Effector CD4-positive, alpha-beta T cell (primary cell): Measurements from ENCODE around the gene KICS2.
A peak's percentile ranks its signal among the peaks of the same experiment; 100 is the strongest.
"Not testable (repeated sequence)": the region's sequence is repeated elsewhere in the genome, so short reads cannot be mapped to it uniquely, and the experiment has no call there.

Experiments
- DNase-seq: peaks from one replicate; pipeline ENCODE4 v3.0.0-alpha.2; 2020
- total RNA-seq: gene quantifications from one replicate; lab custom pipeline; 2026; lab: John Stamatoyannopoulos, UW

Gene KICS2
- 24.2 reads per million, percentile 51 among the genes with 10 or more reads in this experiment for total RNA-seq

GRCh38 chr12:64222009-64222765 is at the start of gene KICS2:
TSS of gene KICS2 (minus strand) at chr12:64222296. CDS start at chr12:64222237, 59 bp downstream.
- peak; percentile 83 for DNase-seq

- DNase-seq: no peak
Observed at GRCh38 chr12:64270411-64270810, 48.3 kb upstream of the KICS2 start.

- no peak for DNase-seq
Observed at GRCh38 chr12:64269161-64269560, 47.1 kb upstream of the KICS2 start.

GRCh38 chr12:64268409-64268808 is 46.3 kb upstream of the KICS2 start:
- no peak for DNase-seq

GRCh38 chr12:64265839-64266238 is 43.7 kb upstream of the KICS2 start:
- DNase-seq: no peak

GRCh38 chr12:64261813-64262212 is 39.7 kb upstream of the KICS2 start:
- no peak for DNase-seq

GRCh38 chr12:64258576-64258975 is 36.5 kb upstream of the KICS2 start:
- DNase-seq: no peak

GRCh38 chr12:64256166-64256800 is 34.2 kb upstream of the KICS2 start:
- no peak for DNase-seq

- DNase-seq: no peak
Observed at GRCh38 chr12:64255249-64255648, 33.2 kb upstream of the KICS2 start.

- no peak for DNase-seq
Observed at GRCh38 chr12:64253356-64253755, 31.3 kb upstream of the KICS2 start.

GRCh38 chr12:64252681-64253080 is 30.6 kb upstream of the KICS2 start:
- no peak for DNase-seq

- no peak for DNase-seq
Observed at GRCh38 chr12:64243809-64244208, 21.7 kb upstream of the KICS2 start.

GRCh38 chr12:64240781-64241180 is 18.7 kb upstream of the KICS2 start:
- no peak for DNase-seq

GRCh38 chr12:64237382-64237781 is 15.3 kb upstream of the KICS2 start:
- DNase-seq: no peak

GRCh38 chr12:64236549-64236948 is 14.5 kb upstream of the KICS2 start:
- DNase-seq: no peak

- DNase-seq: no peak
Observed at GRCh38 chr12:64232196-64232595, 10.1 kb upstream of the KICS2 start.

- DNase-seq: no peak
Observed at GRCh38 chr12:64229796-64230195, 7.7 kb upstream of the KICS2 start.

- no peak for DNase-seq
Observed at GRCh38 chr12:64229240-64229639, 7.1 kb upstream of the KICS2 start.

- no peak for DNase-seq
Observed at GRCh38 chr12:64225626-64226025, 3.5 kb upstream of the KICS2 start.

- DNase-seq: peak; percentile 42
Observed at GRCh38 chr12:64221651-64222008, 466 bp downstream of the KICS2 start.

GRCh38 chr12:64220046-64220445 is 2.0 kb downstream of the KICS2 start:
- DNase-seq: no peak

- DNase-seq: no peak
Observed at GRCh38 chr12:64219145-64219544, 3.0 kb downstream of the KICS2 start.

GRCh38 chr12:64218597-64218996 is 3.5 kb downstream of the KICS2 start:
- no peak for DNase-seq

- DNase-seq: not testable (repeated sequence)
Observed at GRCh38 chr12:64217643-64218042, 4.5 kb downstream of the KICS2 start.

GRCh38 chr12:64216239-64216638 is 5.9 kb downstream of the KICS2 start:
- no peak for DNase-seq
